ENCODE measurements around the gene LAMA3. TPM values are rescaled to one million over a fixed set of nuclear protein-coding genes. Genes with fewer than 3 reads are reported as not detected.

The LAMA3 gene
- total and polyA plus RNA-seq, 8 donors = 4.3 to 182 (median 26.6) TPM

DNA sequence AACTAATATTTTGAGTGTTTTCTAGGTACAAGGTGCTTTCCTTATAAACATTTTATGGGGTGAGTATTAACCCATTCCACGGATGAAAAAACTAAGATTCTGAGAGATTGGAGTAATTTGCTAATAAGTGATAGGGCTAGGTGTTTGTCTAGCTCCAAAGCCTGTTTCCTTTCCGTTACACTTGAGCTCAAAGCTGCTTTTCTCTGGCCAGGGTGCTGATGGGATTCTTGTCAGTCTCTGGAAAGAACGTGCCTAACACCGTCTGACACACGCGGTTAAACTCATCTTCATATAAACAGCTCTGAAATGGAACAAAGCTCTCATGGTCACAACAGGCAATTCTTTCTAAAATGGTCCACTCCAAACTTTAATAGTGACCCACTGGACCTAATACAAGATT, 24.6 kb upstream of the LAMA3 start:
- H3K4me1 ChIP-seq = peaks cover 0 to 23% (median 10%) of the 10 kb centered on the region in 4 donors
- H3K27me3 ChIP-seq = peaks cover 0 to 32% (median 12%) of the 10 kb centered on the region in 3 donors
- H3K9me3 ChIP-seq = no peaks in the 10 kb centered on the region
- WGBS, 5 donors = 40 to 59% (median 42%) methylated on average over 6 of the region's 6 CpGs
- H3K27ac ChIP-seq = no peak overlapping the region
- H3K4me3 ChIP-seq = no peak overlapping the region
- DNase-seq = no peak
- intact Hi-C loops (cut with DNase I; ENCODE audit: low total_unique reads) = no loop called here
- H3K36me3 ChIP-seq = no peaks in the 10 kb centered on the region
- TF ChIP-seq POLR2A (IDR thresholded peaks at IDR 0.05) = no peak

DNA sequence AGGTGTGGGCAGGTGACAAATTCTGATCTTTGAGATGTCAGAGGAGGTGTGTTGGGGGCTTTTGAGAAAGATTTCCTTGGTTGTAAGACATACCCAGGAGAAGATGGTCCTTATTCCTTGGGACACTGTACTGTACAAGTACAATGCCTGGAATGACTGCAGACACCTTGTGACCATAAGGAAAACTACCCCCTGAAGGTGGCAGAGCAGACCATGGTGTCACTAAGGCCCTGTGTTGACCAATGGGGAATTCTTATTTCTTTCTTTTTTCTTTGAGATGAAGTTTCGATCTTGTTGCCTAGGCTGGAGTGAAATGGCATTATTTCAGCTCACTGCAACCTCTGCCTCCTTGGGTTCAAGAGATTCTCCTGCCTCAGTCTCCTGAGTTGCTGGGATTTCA, 22.1 kb upstream of the LAMA3 start:
- Histone ChIP-seq H3K27ac (no peak overlapping the region), H3K4me3 (no peak overlapping the region), H3K36me3 (no peaks in the 10 kb centered on the region), H3K27me3 (peaks cover 0 to 14% (median 4%) of the 10 kb centered on the region in 3 donors), H3K9me3 (no peaks in the 10 kb centered on the region), H3K4me1 (peaks cover 0 to 15% (median 7%) of the 10 kb centered on the region in 4 donors)
- no peak for DNase-seq
- intact Hi-C loops (cut with DNase I; ENCODE audit: low total_unique reads) = no loop called here
- TF ChIP-seq POLR2AphosphoS5 (IDR thresholded peaks at IDR 0.05) (no peak), POLR2A (IDR thresholded peaks at IDR 0.05) (no peak)
- TF ChIP-seq, protein P1, sequence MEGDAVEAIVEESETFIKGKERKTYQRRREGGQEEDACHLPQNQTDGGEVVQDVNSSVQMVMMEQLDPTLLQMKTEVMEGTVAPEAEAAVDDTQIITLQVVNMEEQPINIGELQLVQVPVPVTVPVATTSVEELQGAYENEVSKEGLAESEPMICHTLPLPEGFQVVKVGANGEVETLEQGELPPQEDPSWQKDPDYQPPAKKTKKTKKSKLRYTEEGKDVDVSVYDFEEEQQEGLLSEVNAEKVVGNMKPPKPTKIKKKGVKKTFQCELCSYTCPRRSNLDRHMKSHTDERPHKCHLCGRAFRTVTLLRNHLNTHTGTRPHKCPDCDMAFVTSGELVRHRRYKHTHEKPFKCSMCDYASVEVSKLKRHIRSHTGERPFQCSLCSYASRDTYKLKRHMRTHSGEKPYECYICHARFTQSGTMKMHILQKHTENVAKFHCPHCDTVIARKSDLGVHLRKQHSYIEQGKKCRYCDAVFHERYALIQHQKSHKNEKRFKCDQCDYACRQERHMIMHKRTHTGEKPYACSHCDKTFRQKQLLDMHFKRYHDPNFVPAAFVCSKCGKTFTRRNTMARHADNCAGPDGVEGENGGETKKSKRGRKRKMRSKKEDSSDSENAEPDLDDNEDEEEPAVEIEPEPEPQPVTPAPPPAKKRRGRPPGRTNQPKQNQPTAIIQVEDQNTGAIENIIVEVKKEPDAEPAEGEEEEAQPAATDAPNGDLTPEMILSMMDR (IDR thresholded peaks at IDR 0.05) = no peak
- 89 to 95% (median 91%) methylated on average over 1 of the region's 1 CpG for WGBS, 5 donors

DNA sequence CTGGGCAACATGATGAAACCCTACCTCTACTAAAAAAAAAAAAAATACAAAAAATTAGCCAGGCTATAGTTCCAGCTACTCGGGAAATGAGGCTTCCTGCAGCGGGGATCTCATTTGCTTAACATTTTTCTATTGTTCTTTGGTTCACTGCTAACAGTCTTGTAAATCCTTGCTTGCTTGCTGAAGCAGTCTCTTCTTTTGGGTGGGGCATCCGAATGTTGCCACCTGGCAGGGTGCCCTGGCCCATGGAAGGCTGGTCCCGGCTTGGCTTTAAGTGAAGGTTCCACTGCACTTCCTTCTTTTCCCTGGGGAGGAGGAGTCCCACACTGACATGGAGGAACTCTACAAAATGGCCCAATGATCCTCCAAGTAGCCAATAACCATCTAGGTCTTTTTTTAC, 20.5 kb upstream of the LAMA3 start:
- Histone ChIP-seq H3K27me3 (peaks cover 0 to under 1% (median 0%) of the 10 kb centered on the region in 3 donors), H3K9me3 (no peaks in the 10 kb centered on the region), H3K27ac (no peak overlapping the region), H3K4me3 (no peak overlapping the region), H3K4me1 (peaks cover 0 to 4% (median 0%) of the 10 kb centered on the region in 4 donors), H3K36me3 (no peaks in the 10 kb centered on the region)
- WGBS, 5 donors = 33 to 42% (median 40%) methylated on average over 4 of the region's 4 CpGs
- DNase-seq = peak in 1 of 2 donors; percentile 28
- TF ChIP-seq POLR2A (IDR thresholded peaks at IDR 0.05) (no peak), EP300 (IDR thresholded peaks at IDR 0.05) (no peak), POLR2AphosphoS5 (IDR thresholded peaks at IDR 0.05) (no peak)
- TF ChIP-seq, protein P1 (IDR thresholded peaks at IDR 0.05) = no peak
- intact Hi-C loops (cut with DNase I; ENCODE audit: low total_unique reads) = no loop called here

DNA sequence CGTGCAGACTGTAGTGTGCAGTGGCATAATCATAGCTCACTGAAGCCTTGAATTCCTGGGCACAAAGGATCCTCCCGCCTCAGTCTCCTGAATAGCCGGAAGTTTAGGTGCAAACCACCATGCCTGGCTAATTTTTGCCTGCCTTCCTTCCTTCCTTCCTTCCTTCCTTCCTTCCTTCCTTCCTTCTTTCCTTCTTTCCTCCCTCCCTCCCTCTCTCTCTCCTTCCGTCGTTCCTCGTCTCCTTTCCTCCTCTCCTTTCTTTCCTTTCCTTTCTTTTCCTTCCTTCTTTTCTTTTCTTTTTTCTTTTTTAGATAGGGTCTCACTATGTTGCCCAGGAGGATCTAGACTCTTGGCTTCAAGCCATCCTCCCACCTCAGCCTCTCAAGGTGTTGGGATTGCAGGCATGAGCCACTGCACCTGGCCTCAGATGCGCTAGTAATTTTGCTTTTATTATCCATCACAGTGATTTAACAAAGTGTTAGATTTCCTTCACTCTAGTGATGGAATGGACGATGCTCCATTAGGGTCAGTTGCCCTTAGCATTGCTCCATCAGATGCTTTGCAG, 20.0 kb upstream of the LAMA3 start:
- intact Hi-C loops (cut with DNase I; ENCODE audit: low total_unique reads) = no loop called here

More for the DNA sequence above, 20.0 kb upstream of the LAMA3 start:
- no peaks in the 10 kb centered on the region for H3K9me3 ChIP-seq
- no peak overlapping the region for H3K27ac ChIP-seq
- DNase-seq = no peak
- no peaks in the 10 kb centered on the region for H3K36me3 ChIP-seq
- 80 to 91% (median 83%) methylated on average over 8 of the region's 8 CpGs for WGBS, 5 donors
- H3K4me1 ChIP-seq = peaks cover 0 to 4% (median 0%) of the 10 kb centered on the region in 4 donors
- no peaks in the 10 kb centered on the region for H3K27me3 ChIP-seq
- TF ChIP-seq POLR2A (IDR thresholded peaks at IDR 0.05) (no peak), POLR2AphosphoS5 (IDR thresholded peaks at IDR 0.05) (no peak), EP300 (IDR thresholded peaks at IDR 0.05) (no peak)
- TF ChIP-seq, protein P1 (IDR thresholded peaks at IDR 0.05) = no peak
- no peak overlapping the region for H3K4me3 ChIP-seq
